HCT116 (cell line): ENCODE data around the gene TOX2. TPM values are rescaled to one million over a fixed set of nuclear protein-coding genes. Genes with fewer than 3 reads are reported as not detected.

Experiments used
- ATAC-seq: fragments of 200-7000 bp; cut with Tn5 transposase; 2 replicates; pipeline ENCODE4 v1.9.1; 2020; ENCODE audit warnings: mild to moderate bottlenecking, moderate library complexity
- BruUV-seq: library from RNA; stranded (reverse); fragments of 400-500 nt; replicated peaks from 2 replicates; lab custom pipeline; 2021; lab: Mats Ljungman, UMichigan
- CTCF ChIA-PET: fragments of 300-600 bp; sonication (Branson Sonifier 250); formaldehyde crosslinking; loops from one replicate; lab custom pipeline; 2021; ENCODE audit warnings: antibody characterized with exemption; lab: Charles Lee
- POLR2A ChIA-PET: fragments of 300-600, 350-600 bp; sonication (Branson Sonifier 250); formaldehyde crosslinking; loops from one replicate; lab custom pipeline; 2021; ENCODE audit warnings: antibody characterized with exemption; lab: Charles Lee
- RAD21 ChIA-PET, 2 experiments: fragments of 300-600 bp; sonication (Branson Sonifier 250); formaldehyde crosslinking; loops; one replicate each; lab custom pipeline; 2023; ENCODE audit warnings: low total read pairs in 2 of 2; ENCODE audit not compliant: uncharacterized antibody in 2 of 2, unreplicated experiment in 2 of 2, low non-redundant PET in 1 of 2; lab: Charles Lee
- DNase-seq: peaks from one replicate; pipeline ENCODE4 v3.0.0-alpha.2; 2010; ENCODE audit warnings: low read depth, low spot score
- H2AFZ ChIP-seq: fragments of 200-600 bp; shearing (Covaris generic), sonication (generic); 2 replicates; pipeline ENCODE4 v1.6.1; 2017; ENCODE audit warnings: low read depth, mixed run types, mixed read lengths, antibody characterized with exemption, low read length; ENCODE audit not compliant: poor library complexity, severe bottlenecking
- H3K27ac ChIP-seq: 2 replicates; pipeline ENCODE4 v1.5.1; 2012; ENCODE audit warnings: low read depth, low read length
- H3K27me3 ChIP-seq: fragments of 200-600 bp; sonication (generic); 2 replicates; pipeline ENCODE4 v1.6.1; 2016; ENCODE audit warnings: mixed run types, low read length, mixed read lengths; ENCODE audit not compliant: insufficient read depth
- H3K36me3 ChIP-seq, 2 experiments: fragments of 200-500 bp in 1 of 2; fragments of 200-600 bp in 1 of 2; sonication (Bioruptor generic) in 1 of 2; sonication (generic) in 1 of 2; 2 replicates each; pipeline versions ENCODE4 v1.5.1 to v1.6.1; 2014 to 2016; ENCODE audit warnings: low read length in 2 of 2, inconsistent platforms in 1 of 2, mixed read lengths in 1 of 2, mixed run types in 1 of 2; ENCODE audit not compliant: insufficient read depth in 2 of 2, control insufficient read depth in 1 of 2
- H3K4me1 ChIP-seq, 2 experiments: fragments of 200-600 bp in 1 of 2; sonication (generic) in 1 of 2; 2 replicates each; pipeline versions ENCODE4 v1.5.1 to v1.6.1; 2012 to 2017; ENCODE audit warnings: low read length in 2 of 2, inconsistent platforms in 1 of 2, mild to moderate bottlenecking in 1 of 2, mixed read lengths in 1 of 2, mixed run types in 1 of 2, moderate library complexity in 1 of 2; ENCODE audit not compliant: insufficient read depth in 2 of 2, control insufficient read depth in 1 of 2
- H3K4me2 ChIP-seq: fragments of 200-600 bp; sonication (generic); 2 replicates; pipeline ENCODE4 v1.6.1; 2017; ENCODE audit warnings: mixed run types, low read length, mixed read lengths
- H3K4me3 ChIP-seq, 2 experiments: fragments of 200-600 bp in 1 of 2; sonication (generic) in 1 of 2; replicated peaks in 1 of 2; 2 replicates each; pipeline ENCODE4 v1.5.1; 2011 to 2016; ENCODE audit warnings: low read length in 2 of 2, control low read depth in 1 of 2, low read depth in 1 of 2, mild to moderate bottlenecking in 1 of 2, mixed read lengths in 1 of 2, mixed run types in 1 of 2
- H3K79me2 ChIP-seq: fragments of 200-600 bp; sonication (generic); 2 replicates; pipeline ENCODE4 v1.6.1; 2017; ENCODE audit warnings: mild to moderate bottlenecking, mixed run types, low read length, moderate library complexity, mixed read lengths; ENCODE audit not compliant: insufficient read depth
- H3K9ac ChIP-seq: fragments of 200-600 bp; sonication (generic); 2 replicates; pipeline ENCODE4 v1.6.1; 2016; ENCODE audit warnings: low read length, mixed read lengths
- H3K9me2 ChIP-seq: fragments of 200-600 bp; sonication (generic), shearing (Covaris generic); 2 replicates; pipeline ENCODE4 v1.6.1; 2017; ENCODE audit warnings: mixed run types, mild to moderate bottlenecking, moderate library complexity; ENCODE audit not compliant: insufficient read depth
- H3K9me3 ChIP-seq, 2 experiments: fragments of 200-500 bp in 1 of 2; fragments of 200-600 bp in 1 of 2; sonication (Bioruptor generic) in 1 of 2; sonication (generic) in 1 of 2; 2 replicates each; pipeline ENCODE4 v1.6.1; 2014 to 2017; ENCODE audit warnings: low read length in 2 of 2, mixed read lengths in 2 of 2, inconsistent platforms in 1 of 2, low read depth in 1 of 2, mild to moderate bottlenecking in 1 of 2, mixed run types in 1 of 2, moderate library complexity in 1 of 2; ENCODE audit not compliant: control insufficient read depth in 1 of 2, insufficient read depth in 1 of 2
- H4K20me1 ChIP-seq: fragments of 200-600 bp; sonication (generic), shearing (Covaris generic); 2 replicates; pipeline ENCODE4 v1.6.1; 2017; ENCODE audit warnings: mixed run types, mild to moderate bottlenecking, moderate library complexity; ENCODE audit not compliant: insufficient read depth
- CBX3 ChIP-seq: IDR thresholded peaks from 2 replicates; pipeline ENCODE4 v1.6.1; 2012; ENCODE audit warnings: low read depth
- CEBPB ChIP-seq: IDR thresholded peaks from 2 replicates; pipeline ENCODE4 v1.6.1; 2012; ENCODE audit warnings: low read depth
- EZH2phosphoT487 ChIP-seq: fragments of 200-600 bp; IDR thresholded peaks from 2 replicates; pipeline ENCODE4 v1.6.1; 2018; ENCODE audit warnings: antibody characterized with exemption, borderline replicate concordance
- JUND ChIP-seq: IDR thresholded peaks from 2 replicates; pipeline ENCODE4 v1.6.1; 2012
- MAX ChIP-seq: IDR thresholded peaks from 2 replicates; pipeline ENCODE4 v1.6.1; 2012
- POLR2AphosphoS5 ChIP-seq: IDR thresholded peaks from 2 replicates; pipeline ENCODE4 v1.6.1; 2011; ENCODE audit warnings: mild to moderate bottlenecking, low read depth, low read length, moderate library complexity
- SIN3A ChIP-seq: IDR thresholded peaks from 2 replicates; pipeline ENCODE4 v1.6.1; 2012; ENCODE audit warnings: low read depth
- TCF7L2 ChIP-seq: IDR thresholded peaks from 2 replicates; pipeline ENCODE4 v1.7.0; 2011; ENCODE audit warnings: borderline replicate concordance, inconsistent platforms; ENCODE audit not compliant: insufficient read depth, insufficient read length; ENCODE audit errors: extremely low read depth
- YY1 ChIP-seq: IDR thresholded peaks from 2 replicates; pipeline ENCODE4 v1.6.1; 2011; ENCODE audit warnings: low read length, low read depth, moderate library complexity, mild to moderate bottlenecking; ENCODE audit not compliant: insufficient replicate concordance; ENCODE audit errors: extremely low read depth
- intact Hi-C: fragments of 100-400 bp; cut with micrococcal nuclease; formaldehyde crosslinking; loops from 2 replicates; pipeline ENCODE4 v1.10.0; 2022
- total RNA-seq: library from RNA; stranded (reverse); gene quantifications from one replicate; pipeline ENCODE4 v1.2.1, GENCODE V29; 2021; ENCODE audit not compliant: unreplicated experiment
- TF ChIP-seq, protein P1 (sequence below): IDR thresholded peaks from 2 replicates; pipeline ENCODE4 v1.6.1; 2012; ENCODE audit warnings: low read depth
- TF ChIP-seq, protein P2 (sequence below): IDR thresholded peaks from 2 replicates; pipeline ENCODE4 v1.6.1; 2012

TOX2 gene
- total RNA-seq, 1 experiment from 2014 or later = 39.6 TPM

DNA sequence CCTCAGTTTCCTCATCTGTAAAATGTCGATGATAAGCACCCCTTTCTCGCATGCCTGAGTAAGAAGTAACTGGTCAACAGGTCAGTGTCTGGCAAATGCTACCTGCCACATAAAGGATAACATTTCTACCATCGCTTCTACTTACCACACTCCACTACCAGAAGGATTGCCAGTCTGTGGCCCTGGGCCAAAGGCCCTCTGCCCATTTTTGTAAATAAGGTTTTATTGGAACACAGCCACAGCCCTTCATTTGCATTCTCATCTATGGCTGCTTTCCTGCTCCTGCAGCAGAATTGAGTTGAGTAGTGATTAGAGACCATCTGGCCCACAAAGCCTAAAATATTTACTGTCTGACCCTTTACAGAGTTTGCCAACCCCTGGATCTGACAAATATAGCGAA lies 121.8 kb downstream of the TOX2 start:
- no peak overlapping the region for H3K27ac ChIP-seq
- DNase-seq = no peak
- H3K27me3 ChIP-seq = no peaks in the 10 kb centered on the region
- no peaks in the 10 kb centered on the region for H3K4me1 ChIP-seq
- H3K4me2 ChIP-seq = no peak overlapping the region
- H4K20me1 ChIP-seq = no peaks in the 10 kb centered on the region
- no peaks in the 10 kb centered on the region for H3K9me3 ChIP-seq
- H3K4me3 ChIP-seq = no peak overlapping the region
- BruUV-seq = no TSS peak
- H3K9me2 ChIP-seq = no peaks in the 10 kb centered on the region
- H2AFZ ChIP-seq = no peak overlapping the region
- ATAC-seq = no peak
- TF ChIP-seq MAX = no peak
- no peak for TF ChIP-seq YY1
- TF ChIP-seq SIN3A = no peak
- no peak for TF ChIP-seq CBX3
- TF ChIP-seq JUND = no peak
- no peak for TF ChIP-seq CEBPB
- TF ChIP-seq TCF7L2 = no peak
- TF ChIP-seq POLR2AphosphoS5 = no peak
- TF ChIP-seq EZH2phosphoT487 = no peak
- TF ChIP-seq, protein P1, sequence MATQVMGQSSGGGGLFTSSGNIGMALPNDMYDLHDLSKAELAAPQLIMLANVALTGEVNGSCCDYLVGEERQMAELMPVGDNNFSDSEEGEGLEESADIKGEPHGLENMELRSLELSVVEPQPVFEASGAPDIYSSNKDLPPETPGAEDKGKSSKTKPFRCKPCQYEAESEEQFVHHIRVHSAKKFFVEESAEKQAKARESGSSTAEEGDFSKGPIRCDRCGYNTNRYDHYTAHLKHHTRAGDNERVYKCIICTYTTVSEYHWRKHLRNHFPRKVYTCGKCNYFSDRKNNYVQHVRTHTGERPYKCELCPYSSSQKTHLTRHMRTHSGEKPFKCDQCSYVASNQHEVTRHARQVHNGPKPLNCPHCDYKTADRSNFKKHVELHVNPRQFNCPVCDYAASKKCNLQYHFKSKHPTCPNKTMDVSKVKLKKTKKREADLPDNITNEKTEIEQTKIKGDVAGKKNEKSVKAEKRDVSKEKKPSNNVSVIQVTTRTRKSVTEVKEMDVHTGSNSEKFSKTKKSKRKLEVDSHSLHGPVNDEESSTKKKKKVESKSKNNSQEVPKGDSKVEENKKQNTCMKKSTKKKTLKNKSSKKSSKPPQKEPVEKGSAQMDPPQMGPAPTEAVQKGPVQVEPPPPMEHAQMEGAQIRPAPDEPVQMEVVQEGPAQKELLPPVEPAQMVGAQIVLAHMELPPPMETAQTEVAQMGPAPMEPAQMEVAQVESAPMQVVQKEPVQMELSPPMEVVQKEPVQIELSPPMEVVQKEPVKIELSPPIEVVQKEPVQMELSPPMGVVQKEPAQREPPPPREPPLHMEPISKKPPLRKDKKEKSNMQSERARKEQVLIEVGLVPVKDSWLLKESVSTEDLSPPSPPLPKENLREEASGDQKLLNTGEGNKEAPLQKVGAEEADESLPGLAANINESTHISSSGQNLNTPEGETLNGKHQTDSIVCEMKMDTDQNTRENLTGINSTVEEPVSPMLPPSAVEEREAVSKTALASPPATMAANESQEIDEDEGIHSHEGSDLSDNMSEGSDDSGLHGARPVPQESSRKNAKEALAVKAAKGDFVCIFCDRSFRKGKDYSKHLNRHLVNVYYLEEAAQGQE = no peak
- TF ChIP-seq, protein P2, sequence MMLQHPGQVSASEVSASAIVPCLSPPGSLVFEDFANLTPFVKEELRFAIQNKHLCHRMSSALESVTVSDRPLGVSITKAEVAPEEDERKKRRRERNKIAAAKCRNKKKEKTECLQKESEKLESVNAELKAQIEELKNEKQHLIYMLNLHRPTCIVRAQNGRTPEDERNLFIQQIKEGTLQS = no peak
- ChIA-PET RAD21 (no interaction called here), POLR2A (no interaction called here), CTCF (no interaction called here)
- no peaks in the 10 kb centered on the region for H3K79me2 ChIP-seq
- no peaks in the 10 kb centered on the region for H3K36me3 ChIP-seq
- intact Hi-C loops = no loop called here
- H3K9ac ChIP-seq = no peak overlapping the region
